Stimulated activated CD8-positive, alpha-beta memory T cell treated with anti-CD3 and anti-CD28 coated beads, Interleukin-15, amount 100 ng/mL, for 4 hours (primary cell): Measurements from ENCODE around the gene PITX1.

Source experiments
- DNase-seq, 2 donors: peaks; one replicate each; pipeline ENCODE4 v3.0.0-alpha.2; 2020; ENCODE audit warnings: low read depth in 2 of 2

PITX1 gene

GRCh38 chr5:135041726-135042125 is 7.7 kb upstream of the PITX1 start:
- no peak for DNase-seq

GRCh38 chr5:135041145-135041587 is 7.1 kb upstream of the PITX1 start:
- no peak for DNase-seq

- no peak for DNase-seq
Observed at GRCh38 chr5:135040333-135041144, 6.5 kb upstream of the PITX1 start.

- no peak for DNase-seq
Observed at GRCh38 chr5:135040034-135040332, 6.0 kb upstream of the PITX1 start.

GRCh38 chr5:135039271-135040033 is 5.4 kb upstream of the PITX1 start:
- DNase-seq: no peak

GRCh38 chr5:135038813-135039270 is 4.8 kb upstream of the PITX1 start:
- no peak for DNase-seq

- no peak for DNase-seq
Observed at GRCh38 chr5:135038205-135038812, 4.3 kb upstream of the PITX1 start.

- DNase-seq: no peak
Observed at GRCh38 chr5:135037519-135038204, 3.6 kb upstream of the PITX1 start.

- no peak for DNase-seq
Observed at GRCh38 chr5:135036405-135036804, 2.4 kb upstream of the PITX1 start.

GRCh38 chr5:135035678-135036030 is 1.6 kb upstream of the PITX1 start:
- no peak for DNase-seq

- no peak for DNase-seq
Observed at GRCh38 chr5:135034963-135035677, 1.1 kb upstream of the PITX1 start.

GRCh38 chr5:135034236-135034962 is 371 bp upstream of the PITX1 start:
- peak in 1 of 2 donors; percentile 7 for DNase-seq

GRCh38 chr5:135032999-135033861 is 798 bp downstream of the PITX1 start:
- DNase-seq: no peak

- no peak for DNase-seq
Observed at GRCh38 chr5:135032695-135032998, 1.4 kb downstream of the PITX1 start.

- DNase-seq: no peak
Observed at GRCh38 chr5:135031813-135032694, 2.0 kb downstream of the PITX1 start.

GRCh38 chr5:135030956-135031812 is 2.8 kb downstream of the PITX1 start:
- no peak for DNase-seq

GRCh38 chr5:135030123-135030955 is 3.7 kb downstream of the PITX1 start:
- DNase-seq: no peak
